Limb (tissue), 2 donors: ENCODE measurements around the gene POLD3.

Experiments used
- DNase-seq, 2 donors: peaks; one replicate each; pipeline ENCODE4 v3.0.0-alpha.2; 2016; ENCODE audit errors: extremely low spot score in 2 of 2

Gene POLD3

GRCh38 chr11:74672956-74673692 lies 80.7 kb downstream of the POLD3 start:
- DNase-seq: peak in 1 of 2 donors; percentile 23

- DNase-seq: no peak
Observed at GRCh38 chr11:74673693-74674360, 81.4 kb downstream of the POLD3 start.

- DNase-seq: no peak
Observed at GRCh38 chr11:74675761-74676160, 83.4 kb downstream of the POLD3 start.

GRCh38 chr11:74676596-74676995 lies 84.2 kb downstream of the POLD3 start:
- no peak for DNase-seq

- DNase-seq: peak in 1 of 2 donors; percentile 27
Observed at GRCh38 chr11:74677131-74677530, 84.7 kb downstream of the POLD3 start.

- no peak for DNase-seq
Observed at GRCh38 chr11:74678041-74678440, 85.7 kb downstream of the POLD3 start.

GRCh38 chr11:74678591-74679512 lies 86.5 kb downstream of the POLD3 start:
- peak in 1 of 2 donors; percentile 12 for DNase-seq

- peak in 1 of 2 donors; percentile 18 for DNase-seq
Observed at GRCh38 chr11:74679513-74679865, 87.1 kb downstream of the POLD3 start.

GRCh38 chr11:74680035-74680671 lies 87.8 kb downstream of the POLD3 start:
- DNase-seq: peak in 1 of 2 donors; percentile 21

- DNase-seq: peak in 1 of 2 donors; percentile 34
Observed at GRCh38 chr11:74680703-74681531, 88.5 kb downstream of the POLD3 start.

GRCh38 chr11:74681686-74682651 lies 89.6 kb downstream of the POLD3 start:
- peak in 1 of 2 donors; percentile 51 for DNase-seq

GRCh38 chr11:74682731-74683278 lies 90.4 kb downstream of the POLD3 start:
- DNase-seq: no peak

- peak; percentile 36 to 83 for DNase-seq
Observed at GRCh38 chr11:74683279-74683871, 91.0 kb downstream of the POLD3 start.

- DNase-seq: peak in 1 of 2 donors; percentile 27
Observed at GRCh38 chr11:74683941-74684481, 91.6 kb downstream of the POLD3 start.

GRCh38 chr11:74684661-74685060 lies 92.3 kb downstream of the POLD3 start:
- DNase-seq: no peak

- no peak for DNase-seq
Observed at GRCh38 chr11:74685338-74685737, 93.0 kb downstream of the POLD3 start.

GRCh38 chr11:74685905-74686304 lies 93.5 kb downstream of the POLD3 start:
- no peak for DNase-seq

- DNase-seq: no peak
Observed at GRCh38 chr11:74686792-74687191, 94.4 kb downstream of the POLD3 start.
